ENCODE data around the gene U2AF2.

U2AF2 gene

DNA sequence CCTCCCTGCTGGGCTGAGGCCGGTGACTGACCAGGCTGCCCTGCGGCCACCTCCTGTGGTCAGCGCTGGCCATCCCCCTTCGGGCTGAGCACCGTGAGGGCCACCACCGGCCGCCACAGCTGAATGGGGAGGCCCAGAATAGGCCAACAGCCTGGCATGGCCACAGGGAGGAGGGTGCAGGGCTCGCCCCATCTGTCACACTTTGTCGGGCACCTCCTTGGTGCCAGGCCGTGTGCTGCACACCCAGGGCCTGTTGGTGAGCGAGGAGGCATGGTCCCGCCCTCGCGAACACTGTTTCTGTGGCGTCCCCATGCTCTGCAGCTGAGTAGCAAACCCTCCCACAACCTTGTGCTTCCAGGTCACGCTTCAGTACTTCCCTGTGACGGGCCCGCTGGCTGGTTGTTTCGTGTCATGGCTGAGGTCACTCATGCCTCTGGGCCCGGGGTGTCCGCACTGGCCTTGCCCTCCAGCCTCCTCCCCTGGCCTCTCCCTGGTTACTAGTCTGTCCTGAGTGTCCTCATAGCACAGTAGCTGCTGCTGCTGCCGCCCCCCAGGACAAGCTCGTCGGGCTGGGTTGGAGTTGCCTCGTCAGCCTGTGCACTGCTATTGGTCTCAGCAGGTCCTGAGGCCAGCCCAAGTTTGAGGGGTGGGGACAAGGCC lies 35.4 kb downstream of the U2AF2 start:
- Histone ChIP-seq H3K4me3 (ENCODE audit: low read depth, low read length, poor library complexity, severe bottlenecking) (no peak overlapping the region), H3K79me2 (ENCODE audit: insufficient read depth, low read length) (no peaks in the 10 kb centered on the region), H3K36me3 (ENCODE audit: insufficient read depth, low read length) (peaks cover 91% of the 10 kb centered on the region), H3K9me2 (ENCODE audit: low read depth, low read length) (no peaks in the 10 kb centered on the region), H3K4me2 (ENCODE audit: low read length) (no peak overlapping the region), H4K20me1 (ENCODE audit: insufficient read depth, low read length) (no peaks in the 10 kb centered on the region), H2AFZ (ENCODE audit: low read length) (no peak overlapping the region), H3F3A (ENCODE audit: insufficient read depth, low read length) (no peaks in the 10 kb centered on the region), H3K27me3 (ENCODE audit: insufficient read depth, low read length) (no peaks in the 10 kb centered on the region), H3K9ac (ENCODE audit: low read length) (no peak overlapping the region), H3K27ac (ENCODE audit: low read depth, low read length, poor library complexity, severe bottlenecking) (no peak overlapping the region), H3K9me3 (ENCODE audit: low read length) (no peaks in the 10 kb centered on the region), H3K4me1 (ENCODE audit: insufficient read depth, low read length, severe bottlenecking) (no peaks in the 10 kb centered on the region)
- TF ChIP-seq, protein P1, sequence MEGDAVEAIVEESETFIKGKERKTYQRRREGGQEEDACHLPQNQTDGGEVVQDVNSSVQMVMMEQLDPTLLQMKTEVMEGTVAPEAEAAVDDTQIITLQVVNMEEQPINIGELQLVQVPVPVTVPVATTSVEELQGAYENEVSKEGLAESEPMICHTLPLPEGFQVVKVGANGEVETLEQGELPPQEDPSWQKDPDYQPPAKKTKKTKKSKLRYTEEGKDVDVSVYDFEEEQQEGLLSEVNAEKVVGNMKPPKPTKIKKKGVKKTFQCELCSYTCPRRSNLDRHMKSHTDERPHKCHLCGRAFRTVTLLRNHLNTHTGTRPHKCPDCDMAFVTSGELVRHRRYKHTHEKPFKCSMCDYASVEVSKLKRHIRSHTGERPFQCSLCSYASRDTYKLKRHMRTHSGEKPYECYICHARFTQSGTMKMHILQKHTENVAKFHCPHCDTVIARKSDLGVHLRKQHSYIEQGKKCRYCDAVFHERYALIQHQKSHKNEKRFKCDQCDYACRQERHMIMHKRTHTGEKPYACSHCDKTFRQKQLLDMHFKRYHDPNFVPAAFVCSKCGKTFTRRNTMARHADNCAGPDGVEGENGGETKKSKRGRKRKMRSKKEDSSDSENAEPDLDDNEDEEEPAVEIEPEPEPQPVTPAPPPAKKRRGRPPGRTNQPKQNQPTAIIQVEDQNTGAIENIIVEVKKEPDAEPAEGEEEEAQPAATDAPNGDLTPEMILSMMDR (IDR thresholded peaks at IDR 0.05; ENCODE audit: low read length): no peak
- no peak for TF ChIP-seq EZH2 (IDR thresholded peaks at IDR 0.05; ENCODE audit: borderline replicate concordance, low read length)

DNA sequence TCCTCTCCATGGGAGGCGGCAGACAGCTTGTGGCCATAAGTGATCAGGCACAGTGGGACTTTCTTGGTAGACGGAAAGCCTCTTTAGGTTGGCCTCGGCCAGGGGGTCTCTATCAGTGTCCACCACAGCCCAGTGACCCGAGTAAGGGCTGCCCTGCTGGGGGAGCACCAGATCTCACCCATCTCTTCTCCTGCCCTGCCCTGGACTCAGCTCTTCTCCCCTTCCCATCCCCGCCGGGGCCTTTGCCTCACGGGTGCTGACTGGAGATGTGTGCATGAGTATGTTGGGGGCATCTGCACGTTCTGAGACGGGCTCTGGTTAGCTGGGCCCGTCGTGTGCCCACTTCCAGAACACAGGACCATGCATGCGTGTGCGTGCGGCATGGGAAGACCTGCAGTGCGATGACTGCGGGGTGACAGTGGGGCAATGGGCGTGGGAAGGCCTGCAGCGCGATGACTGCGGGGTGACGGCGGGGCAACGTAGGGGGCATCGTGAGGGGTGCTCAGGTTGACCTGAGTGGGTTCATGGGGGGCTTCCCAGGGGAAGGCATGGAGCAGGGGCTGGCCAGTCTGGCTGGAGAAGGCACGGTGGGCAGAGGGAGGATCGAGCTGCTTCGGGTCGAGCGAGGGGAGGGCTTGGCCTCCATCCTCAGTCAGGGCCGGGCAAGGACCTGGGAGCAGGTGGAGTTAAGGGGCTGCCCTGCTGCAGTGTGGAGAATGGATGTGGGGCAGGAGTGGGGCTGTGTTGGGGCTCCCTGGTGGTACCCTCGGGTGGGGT lies 36.1 kb downstream of the U2AF2 start:
- no peaks in the 10 kb centered on the region for H3K27me3 ChIP-seq (ENCODE audit: insufficient read depth, low read length)
- no peaks in the 10 kb centered on the region for H3F3A ChIP-seq (ENCODE audit: insufficient read depth, low read length)
- H3K27ac ChIP-seq (ENCODE audit: low read depth, low read length, poor library complexity, severe bottlenecking): no peak overlapping the region
- no peak overlapping the region for H3K9ac ChIP-seq (ENCODE audit: low read length)
- no peaks in the 10 kb centered on the region for H3K4me1 ChIP-seq (ENCODE audit: insufficient read depth, low read length, severe bottlenecking)
- no peaks in the 10 kb centered on the region for H4K20me1 ChIP-seq (ENCODE audit: insufficient read depth, low read length)
- H3K9me2 ChIP-seq (ENCODE audit: low read depth, low read length): no peaks in the 10 kb centered on the region
- no peak overlapping the region for H3K4me2 ChIP-seq (ENCODE audit: low read length)
- H3K9me3 ChIP-seq (ENCODE audit: low read length): no peaks in the 10 kb centered on the region
- no peak overlapping the region for H2AFZ ChIP-seq (ENCODE audit: low read length)
- H3K36me3 ChIP-seq (ENCODE audit: insufficient read depth, low read length): peaks cover 91% of the 10 kb centered on the region
- H3K4me3 ChIP-seq (ENCODE audit: low read depth, low read length, poor library complexity, severe bottlenecking): no peak overlapping the region
- H3K79me2 ChIP-seq (ENCODE audit: insufficient read depth, low read length): no peaks in the 10 kb centered on the region
- TF ChIP-seq, protein P1 (IDR thresholded peaks at IDR 0.05; ENCODE audit: low read length): no peak
- no peak for TF ChIP-seq EZH2 (IDR thresholded peaks at IDR 0.05; ENCODE audit: borderline replicate concordance, low read length)

DNA sequence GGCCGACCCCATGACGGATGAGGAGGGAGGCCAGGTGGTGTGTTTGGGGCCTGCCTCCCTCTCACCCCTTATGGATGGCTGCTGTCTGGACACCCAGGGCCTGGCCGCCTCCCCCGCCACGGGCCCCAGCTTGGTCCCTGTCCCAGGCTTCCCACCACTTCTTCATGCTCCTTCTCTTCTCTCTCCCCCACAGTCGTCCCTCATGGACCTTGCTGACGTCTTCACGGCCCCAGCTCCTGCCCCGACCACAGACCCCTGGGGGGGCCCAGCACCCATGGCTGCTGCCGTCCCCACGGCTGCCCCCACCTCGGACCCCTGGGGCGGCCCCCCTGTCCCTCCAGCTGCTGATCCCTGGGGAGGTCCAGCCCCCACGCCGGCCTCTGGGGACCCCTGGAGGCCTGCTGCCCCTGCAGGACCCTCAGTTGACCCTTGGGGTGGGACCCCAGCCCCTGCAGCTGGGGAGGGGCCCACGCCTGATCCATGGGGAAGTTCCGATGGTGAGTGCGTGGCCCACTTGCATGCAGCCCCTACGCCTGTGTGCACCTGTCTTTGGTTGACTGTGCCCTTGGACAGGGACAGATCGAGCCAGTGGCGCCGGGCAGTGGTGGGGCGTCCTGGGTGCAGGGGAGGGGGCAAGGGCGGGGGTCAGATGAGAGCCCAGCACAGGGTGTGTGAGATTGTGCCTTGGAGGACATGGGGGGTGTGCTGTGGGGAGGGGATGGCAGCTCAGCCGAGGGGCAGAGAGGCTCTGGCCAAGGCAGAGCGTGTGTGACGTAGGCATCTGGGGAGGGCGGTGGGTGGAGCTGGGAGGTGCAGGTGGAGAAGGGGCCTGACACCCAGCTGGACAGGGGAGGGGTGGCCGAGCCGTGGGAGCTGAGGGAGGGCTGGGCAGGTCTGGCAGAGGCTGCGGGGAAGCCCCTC lies 37.0 kb downstream of the U2AF2 start:
- Histone ChIP-seq H3K9me3 (ENCODE audit: low read length) (no peaks in the 10 kb centered on the region), H3K4me2 (ENCODE audit: low read length) (no peak overlapping the region), H3K9ac (ENCODE audit: low read length) (no peak overlapping the region), H3K36me3 (ENCODE audit: insufficient read depth, low read length) (peaks cover 94% of the 10 kb centered on the region), H3K4me3 (ENCODE audit: low read depth, low read length, poor library complexity, severe bottlenecking) (no peak overlapping the region), H3K79me2 (ENCODE audit: insufficient read depth, low read length) (no peaks in the 10 kb centered on the region), H3K4me1 (ENCODE audit: insufficient read depth, low read length, severe bottlenecking) (no peaks in the 10 kb centered on the region), H4K20me1 (ENCODE audit: insufficient read depth, low read length) (no peaks in the 10 kb centered on the region), H3F3A (ENCODE audit: insufficient read depth, low read length) (no peaks in the 10 kb centered on the region), H3K27me3 (ENCODE audit: insufficient read depth, low read length) (no peaks in the 10 kb centered on the region), H2AFZ (ENCODE audit: low read length) (no peak overlapping the region), H3K9me2 (ENCODE audit: low read depth, low read length) (no peaks in the 10 kb centered on the region), H3K27ac (ENCODE audit: low read depth, low read length, poor library complexity, severe bottlenecking) (no peak overlapping the region)
- no peak for TF ChIP-seq EZH2 (IDR thresholded peaks at IDR 0.05; ENCODE audit: borderline replicate concordance, low read length)
- TF ChIP-seq, protein P1 (IDR thresholded peaks at IDR 0.05; ENCODE audit: low read length): no peak
